ENCODE measurements around the gene AGMO.

The AGMO gene

DNA sequence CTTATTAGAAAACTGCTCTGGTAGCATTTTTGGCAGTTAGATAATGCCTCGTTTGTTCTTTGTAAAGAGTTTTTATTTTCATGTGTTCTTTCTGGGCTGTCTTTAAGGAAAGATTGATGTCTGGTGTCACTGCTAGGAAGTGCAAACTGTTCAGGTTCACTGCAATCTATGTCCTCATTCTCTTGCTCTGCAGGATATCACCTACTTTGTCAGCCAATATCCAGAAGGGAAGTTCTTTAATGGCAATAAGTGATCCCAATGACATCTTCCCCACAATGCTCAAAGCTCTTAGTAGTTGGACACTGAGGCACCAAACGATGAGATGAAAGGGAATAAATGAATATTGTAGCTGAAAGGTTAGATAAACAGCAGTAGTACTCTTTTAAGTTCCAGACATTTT lies 115.1 kb downstream of the AGMO start:
- DNase-seq (ENCODE audit: low read depth), result no peak
- TF ChIP-seq CTCF (conservative IDR thresholded peaks at IDR 0.05; ENCODE audit: low read length), result no peak
- no peak overlapping the region for H3K4me3 ChIP-seq (ENCODE audit: low read length)

DNA sequence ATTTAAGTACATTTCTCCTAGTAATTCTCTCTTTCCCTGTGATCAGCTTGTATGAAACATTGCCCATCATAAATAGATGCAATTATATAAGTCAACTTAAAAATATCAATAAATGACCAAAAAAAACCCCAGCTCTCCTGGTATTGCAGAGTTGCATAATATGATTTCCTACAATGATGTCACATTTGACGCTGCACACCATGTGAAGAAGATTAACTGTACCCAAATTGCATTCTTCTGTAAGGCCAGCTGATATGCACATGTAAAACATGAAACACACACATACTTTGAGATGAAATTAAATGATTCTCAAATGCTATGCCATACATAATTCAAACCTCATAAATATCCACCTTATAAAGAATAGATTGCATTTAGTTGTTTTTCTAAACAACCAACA lies 115.5 kb downstream of the AGMO start:
- peak; percentile 40 for DNase-seq (ENCODE audit: low read depth)

GRCh38 chr7:15441915-15442314 lies 119.9 kb downstream of the AGMO start:
- no peak overlapping the region for H3K4me3 ChIP-seq (ENCODE audit: low read length)
- no peak for DNase-seq (ENCODE audit: low read depth)
- TF ChIP-seq CTCF (conservative IDR thresholded peaks at IDR 0.05; ENCODE audit: low read length), result no peak

More for the DNA sequence above, 115.5 kb downstream of the AGMO start:
- no peak for TF ChIP-seq CTCF (conservative IDR thresholded peaks at IDR 0.05; ENCODE audit: low read length)
- no peak overlapping the region for H3K4me3 ChIP-seq (ENCODE audit: low read length)

- H3K4me3 ChIP-seq (ENCODE audit: low read length), result no peak overlapping the region
- DNase-seq (ENCODE audit: low read depth), result no peak
- no peak for TF ChIP-seq CTCF (conservative IDR thresholded peaks at IDR 0.05; ENCODE audit: low read length)
Observed at GRCh38 chr7:15440482-15440881, 121.3 kb downstream of the AGMO start.

GRCh38 chr7:15439853-15440252 lies 122.0 kb downstream of the AGMO start:
- no peak overlapping the region for H3K4me3 ChIP-seq (ENCODE audit: low read length)
- no peak for TF ChIP-seq CTCF (conservative IDR thresholded peaks at IDR 0.05; ENCODE audit: low read length)
- no peak for DNase-seq (ENCODE audit: low read depth)

GRCh38 chr7:15433151-15433550 lies 128.7 kb downstream of the AGMO start:
- DNase-seq (ENCODE audit: low read depth), result no peak
- no peak for TF ChIP-seq CTCF (conservative IDR thresholded peaks at IDR 0.05; ENCODE audit: low read length)
- no peak overlapping the region for H3K4me3 ChIP-seq (ENCODE audit: low read length)

GRCh38 chr7:15430911-15431310 lies 130.9 kb downstream of the AGMO start:
- H3K4me3 ChIP-seq (ENCODE audit: low read length), result no peak overlapping the region
- TF ChIP-seq CTCF (conservative IDR thresholded peaks at IDR 0.05; ENCODE audit: low read length), result no peak
- no peak for DNase-seq (ENCODE audit: low read depth)

Measured in AG10803 (cell line).